Neural progenitor cell (in vitro differentiated cells): ENCODE measurements around the gene NIT1.
A peak's percentile ranks its signal among the peaks of the same experiment; 100 is the strongest.

Source experiments
- EZH2 ChIP-seq: fragments of 200-600 bp; sonication (generic); IDR thresholded peaks from 2 replicates; pipeline ENCODE4 v1.6.1; 2017; ENCODE audit warnings: antibody characterized with exemption, mild to moderate bottlenecking, moderate library complexity
- EZH2phosphoT487 ChIP-seq: fragments of 200-600 bp; sonication (generic); IDR thresholded peaks from 2 replicates; pipeline ENCODE4 v1.6.1; 2017; ENCODE audit warnings: antibody characterized with exemption
- TF ChIP-seq, protein P1 (sequence below): fragments of 200-600 bp; sonication (generic); IDR thresholded peaks from 2 replicates; pipeline ENCODE4 v1.5.1; 2017; ENCODE audit warnings: antibody characterized with exemption, mild to moderate bottlenecking

GRCh38 chr1:161159087-161159912 is 41.4 kb downstream of the NIT1 start, which contains the start of gene USP21:
- TF ChIP-seq EZH2 (no peak), EZH2phosphoT487 (no peak)
- TF ChIP-seq, protein P1, sequence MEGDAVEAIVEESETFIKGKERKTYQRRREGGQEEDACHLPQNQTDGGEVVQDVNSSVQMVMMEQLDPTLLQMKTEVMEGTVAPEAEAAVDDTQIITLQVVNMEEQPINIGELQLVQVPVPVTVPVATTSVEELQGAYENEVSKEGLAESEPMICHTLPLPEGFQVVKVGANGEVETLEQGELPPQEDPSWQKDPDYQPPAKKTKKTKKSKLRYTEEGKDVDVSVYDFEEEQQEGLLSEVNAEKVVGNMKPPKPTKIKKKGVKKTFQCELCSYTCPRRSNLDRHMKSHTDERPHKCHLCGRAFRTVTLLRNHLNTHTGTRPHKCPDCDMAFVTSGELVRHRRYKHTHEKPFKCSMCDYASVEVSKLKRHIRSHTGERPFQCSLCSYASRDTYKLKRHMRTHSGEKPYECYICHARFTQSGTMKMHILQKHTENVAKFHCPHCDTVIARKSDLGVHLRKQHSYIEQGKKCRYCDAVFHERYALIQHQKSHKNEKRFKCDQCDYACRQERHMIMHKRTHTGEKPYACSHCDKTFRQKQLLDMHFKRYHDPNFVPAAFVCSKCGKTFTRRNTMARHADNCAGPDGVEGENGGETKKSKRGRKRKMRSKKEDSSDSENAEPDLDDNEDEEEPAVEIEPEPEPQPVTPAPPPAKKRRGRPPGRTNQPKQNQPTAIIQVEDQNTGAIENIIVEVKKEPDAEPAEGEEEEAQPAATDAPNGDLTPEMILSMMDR: peak; percentile 25
